Measurements from ENCODE around the gene PLEKHM3. TPM values are rescaled to one million over a fixed set of nuclear protein-coding genes. Genes with fewer than 3 reads are reported as not detected.

PLEKHM3 gene
- total and polyA plus RNA-seq, 2 of the 13 experiments (the other 11 are each of a cell fraction or from before 2014, with no cell fraction given): 4.5 to 4.7 TPM

DNA sequence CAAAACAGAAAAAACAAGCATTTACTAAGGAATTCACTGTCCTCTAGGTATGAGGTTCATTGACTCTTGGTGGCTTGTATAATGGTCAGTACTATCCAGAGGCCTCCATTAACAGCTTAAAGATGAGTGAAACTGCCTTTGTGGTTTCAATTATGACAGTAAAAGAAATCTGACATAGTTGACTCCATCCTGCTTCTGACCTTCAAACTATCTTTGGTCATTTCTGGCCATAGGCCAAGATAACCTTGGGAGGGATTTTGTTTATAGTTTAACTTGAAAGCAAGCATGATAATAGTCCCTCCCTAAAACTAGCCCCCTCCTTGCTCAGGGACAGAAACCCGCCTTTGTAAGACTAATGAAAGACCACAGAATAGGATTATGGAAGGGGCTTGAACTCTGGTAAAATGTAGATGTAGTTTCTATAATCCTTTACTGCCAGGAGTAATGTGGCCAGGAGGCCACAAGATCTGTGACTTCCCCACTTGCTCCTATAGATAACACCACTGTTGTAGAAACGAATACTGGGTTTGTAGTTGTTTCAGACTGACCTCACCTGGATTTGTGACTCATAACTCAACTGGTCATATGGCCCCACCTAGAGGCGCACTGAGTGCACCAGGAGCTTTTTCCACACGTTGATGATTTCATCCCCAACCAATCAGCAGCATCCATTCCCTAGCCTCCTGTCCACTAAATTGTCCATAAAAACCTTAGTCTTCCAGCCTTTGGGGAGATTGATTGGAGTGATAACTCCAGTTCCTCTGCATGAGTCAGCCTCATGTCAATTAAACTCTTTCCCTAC lies 8.6 kb upstream of the PLEKHM3 start (continued):
- TF ChIP-seq, protein P1, sequence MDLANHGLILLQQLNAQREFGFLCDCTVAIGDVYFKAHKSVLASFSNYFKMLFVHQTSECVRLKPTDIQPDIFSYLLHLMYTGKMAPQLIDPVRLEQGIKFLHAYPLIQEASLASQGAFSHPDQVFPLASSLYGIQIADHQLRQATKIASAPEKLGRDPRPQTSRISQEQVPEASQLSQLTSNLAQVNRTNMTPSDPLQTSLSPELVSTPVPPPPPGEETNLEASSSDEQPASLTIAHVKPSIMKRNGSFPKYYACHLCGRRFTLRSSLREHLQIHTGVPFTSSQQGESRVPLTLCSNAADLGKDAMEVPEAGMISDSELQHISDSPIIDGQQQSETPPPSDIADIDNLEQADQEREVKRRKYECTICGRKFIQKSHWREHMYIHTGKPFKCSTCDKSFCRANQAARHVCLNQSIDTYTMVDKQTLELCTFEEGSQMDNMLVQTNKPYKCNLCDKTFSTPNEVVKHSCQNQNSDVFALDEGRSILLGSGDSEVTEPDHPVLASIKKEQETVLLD (CRISPR knock-in tag; IDR thresholded peaks at IDR 0.05; ENCODE audit: low read depth): no peak
- TF ChIP-seq POLR2A (IDR thresholded peaks at IDR 0.05; ENCODE audit: insufficient read depth in 1 of 2, low read depth in 2 of 2, low read length in 2 of 2) (no peak), ZSCAN9 (CRISPR knock-in tag; IDR thresholded peaks at IDR 0.05; ENCODE audit: borderline replicate concordance) (peak; percentile 33; the same call in 1 of the 2 replicates), ARNT2 (CRISPR knock-in tag; IDR thresholded peaks at IDR 0.05; ENCODE audit: low read depth) (0 out of 2 replicates have a peak, but pooled peaks have one; percentile 31), MED1 (CRISPR knock-in tag; IDR thresholded peaks at IDR 0.05) (peak; percentile 24), MAFG (CRISPR knock-in tag; IDR thresholded peaks at IDR 0.05) (no peak), ZNF331 (CRISPR knock-in tag; IDR thresholded peaks at IDR 0.05) (peak; percentile 61; the same call in 1 of the 2 replicates), ARNT (IDR thresholded peaks at IDR 0.05) (no peak), SP140L (CRISPR knock-in tag; IDR thresholded peaks at IDR 0.05; ENCODE audit: borderline replicate concordance) (no peak), SRSF1 (optimal IDR thresholded peaks at IDR 0.05; ENCODE audit: low read depth, low read length) (no peak), ZNF772 (CRISPR knock-in tag; IDR thresholded peaks at IDR 0.05) (peak; percentile 27; the same call in 1 of the 2 replicates), PHF8 (CRISPR knock-in tag; IDR thresholded peaks at IDR 0.05) (peak; percentile 21; the same call in 1 of the 2 replicates)
- TF ChIP-seq, protein P2, sequence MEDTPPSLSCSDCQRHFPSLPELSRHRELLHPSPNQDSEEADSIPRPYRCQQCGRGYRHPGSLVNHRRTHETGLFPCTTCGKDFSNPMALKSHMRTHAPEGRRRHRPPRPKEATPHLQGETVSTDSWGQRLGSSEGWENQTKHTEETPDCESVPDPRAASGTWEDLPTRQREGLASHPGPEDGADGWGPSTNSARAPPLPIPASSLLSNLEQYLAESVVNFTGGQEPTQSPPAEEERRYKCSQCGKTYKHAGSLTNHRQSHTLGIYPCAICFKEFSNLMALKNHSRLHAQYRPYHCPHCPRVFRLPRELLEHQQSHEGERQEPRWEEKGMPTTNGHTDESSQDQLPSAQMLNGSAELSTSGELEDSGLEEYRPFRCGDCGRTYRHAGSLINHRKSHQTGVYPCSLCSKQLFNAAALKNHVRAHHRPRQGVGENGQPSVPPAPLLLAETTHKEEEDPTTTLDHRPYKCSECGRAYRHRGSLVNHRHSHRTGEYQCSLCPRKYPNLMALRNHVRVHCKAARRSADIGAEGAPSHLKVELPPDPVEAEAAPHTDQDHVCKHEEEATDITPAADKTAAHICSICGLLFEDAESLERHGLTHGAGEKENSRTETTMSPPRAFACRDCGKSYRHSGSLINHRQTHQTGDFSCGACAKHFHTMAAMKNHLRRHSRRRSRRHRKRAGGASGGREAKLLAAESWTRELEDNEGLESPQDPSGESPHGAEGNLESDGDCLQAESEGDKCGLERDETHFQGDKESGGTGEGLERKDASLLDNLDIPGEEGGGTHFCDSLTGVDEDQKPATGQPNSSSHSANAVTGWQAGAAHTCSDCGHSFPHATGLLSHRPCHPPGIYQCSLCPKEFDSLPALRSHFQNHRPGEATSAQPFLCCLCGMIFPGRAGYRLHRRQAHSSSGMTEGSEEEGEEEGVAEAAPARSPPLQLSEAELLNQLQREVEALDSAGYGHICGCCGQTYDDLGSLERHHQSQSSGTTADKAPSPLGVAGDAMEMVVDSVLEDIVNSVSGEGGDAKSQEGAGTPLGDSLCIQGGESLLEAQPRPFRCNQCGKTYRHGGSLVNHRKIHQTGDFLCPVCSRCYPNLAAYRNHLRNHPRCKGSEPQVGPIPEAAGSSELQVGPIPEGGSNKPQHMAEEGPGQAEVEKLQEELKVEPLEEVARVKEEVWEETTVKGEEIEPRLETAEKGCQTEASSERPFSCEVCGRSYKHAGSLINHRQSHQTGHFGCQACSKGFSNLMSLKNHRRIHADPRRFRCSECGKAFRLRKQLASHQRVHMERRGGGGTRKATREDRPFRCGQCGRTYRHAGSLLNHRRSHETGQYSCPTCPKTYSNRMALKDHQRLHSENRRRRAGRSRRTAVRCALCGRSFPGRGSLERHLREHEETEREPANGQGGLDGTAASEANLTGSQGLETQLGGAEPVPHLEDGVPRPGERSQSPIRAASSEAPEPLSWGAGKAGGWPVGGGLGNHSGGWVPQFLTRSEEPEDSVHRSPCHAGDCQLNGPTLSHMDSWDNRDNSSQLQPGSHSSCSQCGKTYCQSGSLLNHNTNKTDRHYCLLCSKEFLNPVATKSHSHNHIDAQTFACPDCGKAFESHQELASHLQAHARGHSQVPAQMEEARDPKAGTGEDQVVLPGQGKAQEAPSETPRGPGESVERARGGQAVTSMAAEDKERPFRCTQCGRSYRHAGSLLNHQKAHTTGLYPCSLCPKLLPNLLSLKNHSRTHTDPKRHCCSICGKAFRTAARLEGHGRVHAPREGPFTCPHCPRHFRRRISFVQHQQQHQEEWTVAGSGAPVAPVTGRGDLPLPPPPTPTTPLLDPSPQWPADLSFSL (CRISPR knock-in tag; IDR thresholded peaks at IDR 0.05): peak; percentile 17; the same call in 1 of the 2 replicates
- TF ChIP-seq, protein P3, sequence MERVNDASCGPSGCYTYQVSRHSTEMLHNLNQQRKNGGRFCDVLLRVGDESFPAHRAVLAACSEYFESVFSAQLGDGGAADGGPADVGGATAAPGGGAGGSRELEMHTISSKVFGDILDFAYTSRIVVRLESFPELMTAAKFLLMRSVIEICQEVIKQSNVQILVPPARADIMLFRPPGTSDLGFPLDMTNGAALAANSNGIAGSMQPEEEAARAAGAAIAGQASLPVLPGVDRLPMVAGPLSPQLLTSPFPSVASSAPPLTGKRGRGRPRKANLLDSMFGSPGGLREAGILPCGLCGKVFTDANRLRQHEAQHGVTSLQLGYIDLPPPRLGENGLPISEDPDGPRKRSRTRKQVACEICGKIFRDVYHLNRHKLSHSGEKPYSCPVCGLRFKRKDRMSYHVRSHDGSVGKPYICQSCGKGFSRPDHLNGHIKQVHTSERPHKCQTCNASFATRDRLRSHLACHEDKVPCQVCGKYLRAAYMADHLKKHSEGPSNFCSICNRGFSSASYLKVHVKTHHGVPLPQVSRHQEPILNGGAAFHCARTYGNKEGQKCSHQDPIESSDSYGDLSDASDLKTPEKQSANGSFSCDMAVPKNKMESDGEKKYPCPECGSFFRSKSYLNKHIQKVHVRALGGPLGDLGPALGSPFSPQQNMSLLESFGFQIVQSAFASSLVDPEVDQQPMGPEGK (CRISPR knock-in tag; IDR thresholded peaks at IDR 0.05): peak; percentile 86
- TF ChIP-seq, protein P4, sequence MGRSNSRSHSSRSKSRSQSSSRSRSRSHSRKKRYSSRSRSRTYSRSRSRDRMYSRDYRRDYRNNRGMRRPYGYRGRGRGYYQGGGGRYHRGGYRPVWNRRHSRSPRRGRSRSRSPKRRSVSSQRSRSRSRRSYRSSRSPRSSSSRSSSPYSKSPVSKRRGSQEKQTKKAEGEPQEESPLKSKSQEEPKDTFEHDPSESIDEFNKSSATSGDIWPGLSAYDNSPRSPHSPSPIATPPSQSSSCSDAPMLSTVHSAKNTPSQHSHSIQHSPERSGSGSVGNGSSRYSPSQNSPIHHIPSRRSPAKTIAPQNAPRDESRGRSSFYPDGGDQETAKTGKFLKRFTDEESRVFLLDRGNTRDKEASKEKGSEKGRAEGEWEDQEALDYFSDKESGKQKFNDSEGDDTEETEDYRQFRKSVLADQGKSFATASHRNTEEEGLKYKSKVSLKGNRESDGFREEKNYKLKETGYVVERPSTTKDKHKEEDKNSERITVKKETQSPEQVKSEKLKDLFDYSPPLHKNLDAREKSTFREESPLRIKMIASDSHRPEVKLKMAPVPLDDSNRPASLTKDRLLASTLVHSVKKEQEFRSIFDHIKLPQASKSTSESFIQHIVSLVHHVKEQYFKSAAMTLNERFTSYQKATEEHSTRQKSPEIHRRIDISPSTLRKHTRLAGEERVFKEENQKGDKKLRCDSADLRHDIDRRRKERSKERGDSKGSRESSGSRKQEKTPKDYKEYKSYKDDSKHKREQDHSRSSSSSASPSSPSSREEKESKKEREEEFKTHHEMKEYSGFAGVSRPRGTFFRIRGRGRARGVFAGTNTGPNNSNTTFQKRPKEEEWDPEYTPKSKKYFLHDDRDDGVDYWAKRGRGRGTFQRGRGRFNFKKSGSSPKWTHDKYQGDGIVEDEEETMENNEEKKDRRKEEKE (IDR thresholded peaks at IDR 0.05): no peak

Measured in HepG2 (cell line).